NCI-H510A (cell line): ENCODE results near the gene TMEM176A.

Source experiments
- DNase-seq: peaks from one replicate; lab custom pipeline; 2025; lab: John Stamatoyannopoulos, UW

Gene TMEM176A

GRCh38 chr7:150849204-150849775, 48.7 kb downstream of the TMEM176A start:
- no peak for DNase-seq

DNA sequence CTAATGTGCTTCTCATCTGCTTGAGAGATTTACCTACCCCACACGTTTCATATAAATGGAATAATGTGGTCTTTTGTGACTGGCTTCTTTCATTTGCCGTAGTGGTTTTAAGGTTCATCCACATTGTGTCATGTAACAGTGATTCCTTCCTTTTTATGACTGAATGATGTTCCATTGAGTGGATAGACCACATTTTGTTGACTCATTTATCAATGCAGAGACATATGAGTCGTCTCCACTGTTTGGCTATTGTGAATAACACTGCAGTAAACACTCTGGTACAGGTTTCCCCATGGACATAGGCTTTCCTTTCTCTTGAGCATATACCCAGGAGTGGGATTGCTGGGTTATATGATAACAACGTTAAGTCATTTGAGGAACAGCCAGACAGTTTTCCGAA, 49.7 kb downstream of the TMEM176A start:
- no peak for DNase-seq

DNA sequence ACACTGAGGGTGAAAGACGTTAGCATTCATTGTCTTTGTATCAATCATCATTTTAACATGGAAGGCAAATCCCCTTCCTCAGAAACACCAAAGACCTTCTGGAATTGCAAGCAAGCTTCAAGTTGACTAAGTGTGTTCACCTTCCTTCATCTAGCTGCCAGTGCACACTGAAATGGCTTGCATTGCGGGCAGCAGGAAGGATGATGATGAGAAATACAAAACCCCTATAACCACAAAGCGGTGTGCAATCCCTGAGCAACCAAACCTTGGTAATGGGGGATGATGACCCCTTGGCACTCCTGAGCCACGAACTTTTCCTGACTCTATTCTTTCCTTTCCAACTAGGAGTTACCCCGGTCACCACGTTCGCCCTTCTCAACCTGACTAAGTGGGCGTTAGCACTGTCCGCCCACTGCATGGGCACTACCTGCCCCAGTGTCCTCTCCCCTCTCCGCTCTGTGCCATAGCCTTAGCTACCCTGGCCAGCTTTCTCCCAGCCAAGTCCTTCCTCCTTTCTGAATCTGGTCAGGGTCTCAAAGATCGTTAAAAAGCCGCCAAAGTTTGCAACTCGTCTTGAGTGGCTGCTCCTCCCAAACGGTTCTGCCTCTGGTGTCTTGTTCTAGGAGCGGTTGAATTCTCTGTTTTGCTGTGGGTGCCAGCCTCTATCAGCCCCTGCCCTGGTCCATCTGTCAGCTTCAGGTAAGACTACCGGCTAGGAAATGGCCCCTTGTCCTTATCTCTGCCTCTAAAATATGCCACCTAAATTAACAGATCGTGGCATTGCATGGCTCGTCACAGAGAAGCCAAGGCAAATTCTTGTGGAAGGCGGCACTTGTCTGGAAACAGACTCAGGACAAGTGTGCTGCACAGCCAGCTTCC, 51.2 kb downstream of the TMEM176A start:
- DNase-seq, result no peak

- DNase-seq, result peak; percentile 34
Observed at GRCh38 chr7:150852371-150852905, 51.9 kb downstream of the TMEM176A start, which contains the start of gene AOC1. AOC1 (plus strand) TSS chr7:150852517; CDS start chr7:150856471, 3,954 bp downstream.

- no peak for DNase-seq
Observed at GRCh38 chr7:150854066-150855000, 53.8 kb downstream of the TMEM176A start.
